ENCODE data around the gene POGK.
A peak's percentile ranks its signal among the peaks of the same experiment; 100 is the strongest.

Gene POGK

GRCh38 chr1:166859597-166859996 is 20.3 kb downstream of the POGK start:
- H2AFZ ChIP-seq (ENCODE audit: low read depth, low read length): no peak overlapping the region
- H3K27me3 ChIP-seq (ENCODE audit: insufficient read depth, low read length, poor library complexity): no peaks in the 10 kb centered on the region
- H3K4me3 ChIP-seq (ENCODE audit: low read depth in 1 of 2, low read length in 2 of 2): no peak overlapping the region
- H3K79me2 ChIP-seq (ENCODE audit: insufficient read depth, low read length): peaks cover 28% of the 10 kb centered on the region
- H4K20me1 ChIP-seq (ENCODE audit: insufficient read depth, low read length): peaks cover 24% of the 10 kb centered on the region; the same call in 1 of the 2 replicates
- H3K27ac ChIP-seq (ENCODE audit: low read length): 0 out of 2 replicates have a peak overlapping the region, but pooled peaks have one; percentile 13
- H3K4me2 ChIP-seq (ENCODE audit: insufficient read depth, low read length): no peak overlapping the region
- no peaks in the 10 kb centered on the region for H3K9me3 ChIP-seq (ENCODE audit: insufficient read depth, low read length, severe bottlenecking)
- DNase-seq (no peak), ATAC-seq (ENCODE audit: insufficient read depth, low read depth) (peak; percentile 51; the same call in 2 of the 3 replicates)
- peaks cover 99% of the 10 kb centered on the region for H3K36me3 ChIP-seq (ENCODE audit: insufficient read depth, low read length)
- no peak overlapping the region for H3K9ac ChIP-seq (ENCODE audit: low read depth, low read length)
- no peaks in the 10 kb centered on the region for H3K4me1 ChIP-seq (ENCODE audit: insufficient read depth, low read length)
- TF ChIP-seq EZH2 (IDR thresholded peaks at IDR 0.05; ENCODE audit: borderline replicate concordance, low read depth, low read length, severe bottlenecking) (no peak), CTCF (IDR thresholded peaks at IDR 0.05; ENCODE audit: borderline replicate concordance, extremely low read depth, low read length, poor library complexity, severe bottlenecking) (no peak)

GRCh38 chr1:166865926-166866325 is 26.7 kb downstream of the POGK start:
- no peak for DNase-seq
- Histone ChIP-seq H3K79me2 (ENCODE audit: insufficient read depth, low read length) (peaks cover 58% of the 10 kb centered on the region), H3K9ac (ENCODE audit: low read depth, low read length) (no peak overlapping the region), H3K27ac (ENCODE audit: low read length) (no peak overlapping the region), H3K4me3 (ENCODE audit: low read depth in 1 of 2, low read length in 2 of 2) (no peak overlapping the region), H3K4me1 (ENCODE audit: insufficient read depth, low read length) (no peaks in the 10 kb centered on the region; the same call in 1 of the 2 replicates), H3K36me3 (ENCODE audit: insufficient read depth, low read length) (peaks cover 80% of the 10 kb centered on the region), H3K4me2 (ENCODE audit: insufficient read depth, low read length) (no peak overlapping the region), H3K27me3 (ENCODE audit: insufficient read depth, low read length, poor library complexity) (no peaks in the 10 kb centered on the region), H3K9me3 (ENCODE audit: insufficient read depth, low read length, severe bottlenecking) (no peaks in the 10 kb centered on the region), H2AFZ (ENCODE audit: low read depth, low read length) (no peak overlapping the region), H4K20me1 (ENCODE audit: insufficient read depth, low read length) (peaks cover 29% of the 10 kb centered on the region; the same call in 1 of the 2 replicates)
- ATAC-seq (ENCODE audit: insufficient read depth, low read depth): no peak
- TF ChIP-seq CTCF (IDR thresholded peaks at IDR 0.05; ENCODE audit: borderline replicate concordance, extremely low read depth, low read length, poor library complexity, severe bottlenecking) (no peak), EZH2 (IDR thresholded peaks at IDR 0.05; ENCODE audit: borderline replicate concordance, low read depth, low read length, severe bottlenecking) (no peak)

- Histone ChIP-seq H3K9ac (ENCODE audit: low read depth, low read length) (no peak overlapping the region), H2AFZ (ENCODE audit: low read depth, low read length) (no peak overlapping the region), H3K9me3 (ENCODE audit: insufficient read depth, low read length, severe bottlenecking) (no peaks in the 10 kb centered on the region), H3K36me3 (ENCODE audit: insufficient read depth, low read length) (peaks cover 63% of the 10 kb centered on the region), H3K4me1 (ENCODE audit: insufficient read depth, low read length) (peaks cover 8% of the 10 kb centered on the region; the same call in 1 of the 2 replicates), H3K4me2 (ENCODE audit: insufficient read depth, low read length) (no peak overlapping the region), H4K20me1 (ENCODE audit: insufficient read depth, low read length) (peaks cover 47% of the 10 kb centered on the region; the same call in 1 of the 2 replicates), H3K79me2 (ENCODE audit: insufficient read depth, low read length) (peaks cover 82% of the 10 kb centered on the region), H3K27ac (ENCODE audit: low read length) (no peak overlapping the region), H3K27me3 (ENCODE audit: insufficient read depth, low read length, poor library complexity) (no peaks in the 10 kb centered on the region), H3K4me3 (ENCODE audit: low read depth in 1 of 2, low read length in 2 of 2) (no peak overlapping the region)
- no peak for ATAC-seq (ENCODE audit: insufficient read depth, low read depth)
- TF ChIP-seq CTCF (IDR thresholded peaks at IDR 0.05; ENCODE audit: borderline replicate concordance, extremely low read depth, low read length, poor library complexity, severe bottlenecking) (no peak), EZH2 (IDR thresholded peaks at IDR 0.05; ENCODE audit: borderline replicate concordance, low read depth, low read length, severe bottlenecking) (no peak)
- DNase-seq: no peak
Observed at GRCh38 chr1:166868639-166869038, 29.4 kb downstream of the POGK start.

Data from DND-41 (cell line).